Stimulated activated naive CD8-positive, alpha-beta T cell treated with anti-CD3 and anti-CD28 coated beads, Interleukin-15, Interleukin-2, amounts not matched to agents 100 ng/mL and 50 ng/mL, for 24 hours (primary cell): Measurements from ENCODE around the gene PC.

ENCODE experiments used
- H3K27ac Mint-ChIP-seq: one replicate; pipeline ENCODE4 v1.8.0; 2021; ENCODE audit warnings: mild to moderate bottlenecking, mixed read lengths
- H3K27me3 Mint-ChIP-seq: one replicate; pipeline ENCODE4 v1.8.0; 2021; ENCODE audit warnings: mixed read lengths
- H3K36me3 Mint-ChIP-seq: one replicate; pipeline ENCODE4 v1.8.0; 2021; ENCODE audit warnings: low read depth, mixed read lengths
- H3K4me1 Mint-ChIP-seq: one replicate; pipeline ENCODE4 v1.8.0; 2021; ENCODE audit warnings: low read depth, mixed read lengths
- H3K4me3 Mint-ChIP-seq: one replicate; pipeline ENCODE4 v1.8.0; 2021; ENCODE audit warnings: mild to moderate bottlenecking, mixed read lengths
- H3K9me3 Mint-ChIP-seq: one replicate; pipeline ENCODE4 v1.8.0; 2021; ENCODE audit warnings: mixed read lengths

PC gene

GRCh38 chr11:66901964-66902390 lies 56.2 kb downstream of the PC start:
- H3K27ac Mint-ChIP-seq = no peak overlapping the region
- no peaks in the 10 kb centered on the region for H3K4me1 Mint-ChIP-seq
- H3K4me3 Mint-ChIP-seq = no peak overlapping the region
- H3K9me3 Mint-ChIP-seq = no peaks in the 10 kb centered on the region
- H3K36me3 Mint-ChIP-seq = no peaks in the 10 kb centered on the region
- no peaks in the 10 kb centered on the region for H3K27me3 Mint-ChIP-seq

DNA sequence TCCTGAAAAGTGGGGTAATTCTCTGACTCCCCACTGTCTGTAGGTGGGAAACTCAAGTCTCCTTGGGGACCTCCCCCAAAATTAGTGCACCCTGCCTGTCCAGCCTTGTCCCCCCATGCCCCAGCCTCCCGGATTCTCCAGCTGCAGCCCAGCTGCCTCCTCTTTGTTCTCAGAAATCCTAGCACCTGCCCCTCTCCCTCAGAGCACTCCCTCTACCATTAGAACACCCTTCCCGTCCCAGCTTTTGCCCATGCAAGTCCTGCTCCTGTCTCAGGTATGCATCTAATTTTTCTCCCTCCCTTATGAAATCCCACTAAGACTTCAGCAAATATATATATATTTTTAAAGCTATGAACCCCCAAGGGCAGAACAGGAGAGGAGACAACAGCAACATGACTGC lies 64.0 kb downstream of the PC start:
- no peaks in the 10 kb centered on the region for H3K9me3 Mint-ChIP-seq
- H3K4me3 Mint-ChIP-seq = no peak overlapping the region
- H3K36me3 Mint-ChIP-seq = no peaks in the 10 kb centered on the region
- H3K27me3 Mint-ChIP-seq = no peaks in the 10 kb centered on the region
- no peak overlapping the region for H3K27ac Mint-ChIP-seq
- peaks cover 16% of the 10 kb centered on the region for H3K4me1 Mint-ChIP-seq

GRCh38 chr11:66892911-66893310 lies 65.3 kb downstream of the PC start:
- no peaks in the 10 kb centered on the region for H3K27me3 Mint-ChIP-seq
- H3K27ac Mint-ChIP-seq = no peak overlapping the region
- no peaks in the 10 kb centered on the region for H3K36me3 Mint-ChIP-seq
- no peak overlapping the region for H3K4me3 Mint-ChIP-seq
- no peaks in the 10 kb centered on the region for H3K9me3 Mint-ChIP-seq
- H3K4me1 Mint-ChIP-seq = peaks cover 16% of the 10 kb centered on the region

DNA sequence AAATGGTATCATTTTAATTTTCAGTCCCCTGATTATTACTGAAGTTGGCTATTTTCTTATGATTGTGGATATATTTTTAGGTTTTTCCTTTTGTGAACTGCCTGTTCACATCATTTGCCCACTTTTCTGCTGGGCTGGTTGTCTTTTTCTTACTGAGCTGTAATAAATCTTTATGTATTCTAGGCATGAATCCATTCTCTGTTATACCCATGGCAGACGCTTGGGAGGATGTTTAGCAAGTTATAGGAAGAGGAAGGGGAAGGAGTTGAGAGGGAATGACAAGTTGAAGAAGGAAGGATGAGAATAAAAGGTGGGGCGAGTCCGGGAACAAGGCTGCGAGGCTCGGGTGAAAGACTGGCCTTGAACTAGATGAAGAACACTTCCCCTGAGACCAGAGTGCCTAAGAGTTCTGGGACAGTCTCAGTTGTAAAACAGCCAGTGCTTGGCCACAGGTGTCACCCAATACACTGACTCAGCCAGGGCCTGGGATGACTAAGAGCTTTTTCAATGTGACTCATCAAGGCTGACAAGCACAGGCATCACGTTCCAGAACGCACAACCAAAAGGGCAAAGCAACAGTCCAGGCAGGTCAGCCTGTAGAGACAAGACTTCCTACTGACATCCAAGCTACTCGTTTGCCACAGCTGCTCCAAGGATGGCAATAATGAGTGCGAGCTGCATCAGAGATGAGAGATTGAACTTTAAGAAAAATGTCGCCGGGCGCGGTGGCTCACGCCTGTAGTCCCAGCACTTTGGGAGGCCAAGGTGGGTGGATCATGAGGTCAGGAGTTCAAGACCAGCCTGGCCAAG lies 66.1 kb downstream of the PC start:
- H3K9me3 Mint-ChIP-seq = no peaks in the 10 kb centered on the region
- peak overlapping the region; percentile 38 for H3K27ac Mint-ChIP-seq
- H3K4me3 Mint-ChIP-seq = no peak overlapping the region
- no peaks in the 10 kb centered on the region for H3K27me3 Mint-ChIP-seq
- no peaks in the 10 kb centered on the region for H3K36me3 Mint-ChIP-seq
- peaks cover 16% of the 10 kb centered on the region for H3K4me1 Mint-ChIP-seq

- Mint-ChIP-seq H3K9me3 (no peaks in the 10 kb centered on the region), H3K36me3 (no peaks in the 10 kb centered on the region), H3K4me1 (peaks cover 16% of the 10 kb centered on the region), H3K27ac (no peak overlapping the region), H3K4me3 (no peak overlapping the region), H3K27me3 (no peaks in the 10 kb centered on the region)
These were observed 68.2 kb downstream of the PC start for GRCh38 chr11:66889960-66890359.

GRCh38 chr11:66888282-66888681 lies 69.9 kb downstream of the PC start:
- Mint-ChIP-seq H3K36me3 (no peaks in the 10 kb centered on the region), H3K4me3 (no peak overlapping the region), H3K9me3 (no peaks in the 10 kb centered on the region), H3K27ac (no peak overlapping the region), H3K4me1 (peaks cover 15% of the 10 kb centered on the region), H3K27me3 (no peaks in the 10 kb centered on the region)

- no peaks in the 10 kb centered on the region for H3K36me3 Mint-ChIP-seq
- H3K9me3 Mint-ChIP-seq = no peaks in the 10 kb centered on the region
- no peak overlapping the region for H3K27ac Mint-ChIP-seq
- H3K27me3 Mint-ChIP-seq = no peaks in the 10 kb centered on the region
- H3K4me3 Mint-ChIP-seq = no peak overlapping the region
- peaks cover 9% of the 10 kb centered on the region for H3K4me1 Mint-ChIP-seq
These were observed 70.7 kb downstream of the PC start for GRCh38 chr11:66887526-66887925.

- H3K4me1 Mint-ChIP-seq = peaks cover 1% of the 10 kb centered on the region
- no peaks in the 10 kb centered on the region for H3K36me3 Mint-ChIP-seq
- H3K9me3 Mint-ChIP-seq = no peaks in the 10 kb centered on the region
- no peak overlapping the region for H3K4me3 Mint-ChIP-seq
- no peaks in the 10 kb centered on the region for H3K27me3 Mint-ChIP-seq
- H3K27ac Mint-ChIP-seq = no peak overlapping the region
These were observed 71.4 kb downstream of the PC start for GRCh38 chr11:66886671-66887221.

GRCh38 chr11:66885950-66886440 lies 72.2 kb downstream of the PC start:
- Mint-ChIP-seq H3K27me3 (no peaks in the 10 kb centered on the region), H3K4me1 (no peaks in the 10 kb centered on the region), H3K36me3 (no peaks in the 10 kb centered on the region), H3K9me3 (no peaks in the 10 kb centered on the region), H3K4me3 (no peak overlapping the region), H3K27ac (no peak overlapping the region)

GRCh38 chr11:66885469-66885868 lies 72.7 kb downstream of the PC start:
- no peak overlapping the region for H3K27ac Mint-ChIP-seq
- H3K4me1 Mint-ChIP-seq = peaks cover 1% of the 10 kb centered on the region
- H3K9me3 Mint-ChIP-seq = no peaks in the 10 kb centered on the region
- no peaks in the 10 kb centered on the region for H3K27me3 Mint-ChIP-seq
- H3K4me3 Mint-ChIP-seq = no peak overlapping the region
- no peaks in the 10 kb centered on the region for H3K36me3 Mint-ChIP-seq

DNA sequence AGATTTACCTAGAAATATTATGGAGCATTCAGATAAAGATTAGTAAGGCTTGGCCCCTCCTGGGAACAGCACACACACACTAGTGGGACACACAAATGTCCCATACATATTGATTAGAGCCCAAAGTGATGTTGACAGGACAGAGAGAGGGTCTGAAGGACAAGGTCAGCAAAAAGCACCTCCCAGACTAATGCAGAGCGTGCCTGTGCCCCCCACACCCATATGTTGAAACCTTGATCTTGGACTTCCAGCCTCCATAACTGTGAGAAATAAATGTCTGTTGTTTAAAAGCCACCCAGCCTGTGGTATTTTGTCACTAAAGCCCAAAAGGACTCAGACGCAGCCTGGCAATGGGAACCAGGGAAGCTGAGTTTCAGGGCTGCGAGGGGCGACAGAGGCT lies 73.7 kb downstream of the PC start:
- H3K27me3 Mint-ChIP-seq = no peaks in the 10 kb centered on the region
- no peaks in the 10 kb centered on the region for H3K36me3 Mint-ChIP-seq
- H3K9me3 Mint-ChIP-seq = no peaks in the 10 kb centered on the region
- H3K4me1 Mint-ChIP-seq = peaks cover 6% of the 10 kb centered on the region
- no peak overlapping the region for H3K27ac Mint-ChIP-seq
- H3K4me3 Mint-ChIP-seq = no peak overlapping the region

DNA sequence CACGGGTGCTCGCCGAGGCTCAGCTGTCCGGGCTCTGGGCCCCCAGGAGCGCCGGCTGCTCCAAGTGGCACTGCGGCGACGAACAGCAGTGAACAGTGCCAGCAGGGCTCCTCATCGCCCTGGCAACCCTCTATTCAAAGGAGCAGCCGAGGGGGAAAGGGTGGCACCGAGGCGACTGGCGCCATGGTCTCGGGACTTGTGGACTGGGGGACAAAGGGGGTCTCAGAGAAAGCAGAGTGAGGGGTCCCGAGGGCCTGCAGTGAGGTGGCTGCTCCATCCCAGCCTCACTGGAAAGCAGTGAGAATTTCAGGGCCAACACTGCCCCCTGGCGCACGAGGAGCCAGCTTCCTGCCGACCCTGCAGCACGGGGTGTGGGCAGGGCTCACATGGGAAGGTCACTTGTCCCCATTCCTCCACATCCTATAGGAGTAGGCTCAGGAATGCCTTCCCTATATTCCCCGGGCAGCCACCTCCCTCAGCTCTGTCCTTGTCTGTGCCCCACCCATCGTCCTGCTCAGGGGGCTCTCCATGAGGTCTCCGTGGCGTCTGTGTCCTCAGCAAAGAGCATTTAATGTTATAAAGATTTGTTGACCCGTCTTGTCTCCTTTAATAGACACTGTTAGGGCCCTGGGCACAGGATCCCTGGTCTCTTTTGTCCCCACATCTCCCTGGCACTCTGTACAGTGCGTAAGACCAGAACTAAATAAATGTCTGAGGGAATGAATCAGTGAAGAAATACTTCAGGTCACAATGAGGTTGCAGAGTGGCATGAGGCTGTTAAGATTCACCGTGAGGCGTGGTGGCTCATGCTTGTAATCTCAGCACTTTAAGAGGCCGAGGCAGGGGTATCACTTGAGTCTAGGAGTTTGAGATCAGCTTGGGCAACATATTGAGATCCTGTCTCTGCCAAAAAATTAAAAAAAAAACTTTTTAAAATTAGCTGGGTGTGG lies 74.9 kb downstream of the PC start:
- Mint-ChIP-seq H3K27me3 (no peaks in the 10 kb centered on the region), H3K4me3 (no peak overlapping the region), H3K36me3 (no peaks in the 10 kb centered on the region), H3K27ac (no peak overlapping the region), H3K9me3 (no peaks in the 10 kb centered on the region), H3K4me1 (peaks cover 6% of the 10 kb centered on the region)

- H3K4me3 Mint-ChIP-seq = no peak overlapping the region
- H3K27ac Mint-ChIP-seq = no peak overlapping the region
- H3K4me1 Mint-ChIP-seq = peaks cover 6% of the 10 kb centered on the region
These were observed 75.6 kb downstream of the PC start for GRCh38 chr11:66882561-66883015.

GRCh38 chr11:66881927-66882452 lies 76.2 kb downstream of the PC start:
- Mint-ChIP-seq H3K4me3 (no peak overlapping the region), H3K27ac (no peak overlapping the region), H3K4me1 (peaks cover 6% of the 10 kb centered on the region), H3K36me3 (no peaks in the 10 kb centered on the region), H3K9me3 (no peaks in the 10 kb centered on the region), H3K27me3 (no peaks in the 10 kb centered on the region)

More at GRCh38 chr11:66882561-66883015, 75.6 kb downstream of the PC start:
- H3K36me3 Mint-ChIP-seq = no peaks in the 10 kb centered on the region
- no peaks in the 10 kb centered on the region for H3K27me3 Mint-ChIP-seq
- no peaks in the 10 kb centered on the region for H3K9me3 Mint-ChIP-seq

- H3K9me3 Mint-ChIP-seq = no peaks in the 10 kb centered on the region
- no peaks in the 10 kb centered on the region for H3K36me3 Mint-ChIP-seq
- no peak overlapping the region for H3K4me3 Mint-ChIP-seq
- no peaks in the 10 kb centered on the region for H3K27me3 Mint-ChIP-seq
- peaks cover 6% of the 10 kb centered on the region for H3K4me1 Mint-ChIP-seq
- no peak overlapping the region for H3K27ac Mint-ChIP-seq
These were observed 76.7 kb downstream of the PC start for GRCh38 chr11:66881451-66881835.
